Caco-2 (cell line): ENCODE measurements around the gene OR8B3. TPM values are rescaled to one million over a fixed set of nuclear protein-coding genes. Genes with fewer than 3 reads are reported as not detected.

ENCODE experiments used
- Bru-seq: library from RNA; stranded (reverse); fragments of 400-500 nt; gene quantifications from one replicate; lab custom pipeline; 2021; lab: Mats Ljungman, UMichigan
- BruChase-seq, 2 experiments: library from RNA; stranded (reverse); fragments of 400-500 nt; gene quantifications; one replicate each; lab custom pipeline; 2021; lab: Mats Ljungman, UMichigan
- BruUV-seq: library from RNA; stranded (reverse); fragments of 400-500 nt; replicated peaks from 2 replicates; lab custom pipeline; 2021; lab: Mats Ljungman, UMichigan
- CTCF ChIA-PET: fragments of 300-600 bp; sonication (Branson Sonifier 250); formaldehyde crosslinking; loops from one replicate; lab custom pipeline; 2022; ENCODE audit warnings: antibody characterized with exemption; lab: Charles Lee
- POLR2A ChIA-PET: fragments of 300-600 bp; sonication (Branson Sonifier 250); formaldehyde crosslinking; loops from one replicate; lab custom pipeline; 2022; ENCODE audit warnings: antibody characterized with exemption; lab: Charles Lee
- DNase-seq, 2 experiments: peaks; one replicate each; pipeline versions ENCODE4 v3.0.0 to v3.0.0-alpha.2; 2020 to 2022
- H3K27me3 ChIP-seq: replicated peaks from 2 replicates; pipeline ENCODE4 v1.6.0; 2011; ENCODE audit warnings: low read length; ENCODE audit not compliant: control insufficient read depth, insufficient read depth
- H3K36me3 ChIP-seq: 2 replicates; pipeline ENCODE4 v1.5.1; 2011; ENCODE audit warnings: low read length; ENCODE audit not compliant: control insufficient read depth, insufficient read depth
- H3K4me1 ChIP-seq: fragments of 250-450 bp; sonication (Bioruptor Pico); 2 replicates; pipeline ENCODE4 v1.5.1; 2020; ENCODE audit warnings: mild to moderate bottlenecking
- H3K4me3 ChIP-seq: 2 replicates; pipeline ENCODE4 v1.5.1; 2011; ENCODE audit warnings: low read depth, mild to moderate bottlenecking, control low read depth, low read length
- H3K9me3 ChIP-seq: fragments of 250-450 bp; sonication (Bioruptor Pico); 2 replicates; pipeline ENCODE4 v1.5.1; 2020; ENCODE audit warnings: mild to moderate bottlenecking, moderate library complexity
- H3K27ac Mint-ChIP-seq: one replicate; pipeline ENCODE4 v1.8.0; 2022; ENCODE audit warnings: mixed read lengths; ENCODE audit not compliant: unreplicated experiment
- H3K27me3 Mint-ChIP-seq: one replicate; pipeline ENCODE4 v1.8.0; 2022; ENCODE audit warnings: mixed read lengths; ENCODE audit not compliant: insufficient read depth, unreplicated experiment
- H3K36me3 Mint-ChIP-seq: one replicate; pipeline ENCODE4 v1.8.0; 2022; ENCODE audit warnings: mild to moderate bottlenecking, mixed read lengths; ENCODE audit not compliant: insufficient read depth, unreplicated experiment
- H3K4me1 Mint-ChIP-seq: one replicate; pipeline ENCODE4 v1.8.0; 2022; ENCODE audit warnings: low read depth, mixed read lengths; ENCODE audit not compliant: unreplicated experiment
- H3K4me3 Mint-ChIP-seq: one replicate; pipeline ENCODE4 v1.8.0; 2022; ENCODE audit warnings: mild to moderate bottlenecking, moderate library complexity, mixed read lengths; ENCODE audit not compliant: unreplicated experiment
- H3K9me3 Mint-ChIP-seq: one replicate; pipeline ENCODE4 v1.8.0; 2022; ENCODE audit warnings: mixed read lengths; ENCODE audit not compliant: unreplicated experiment
- intact Hi-C: fragments of 100-400 bp; cut with micrococcal nuclease; formaldehyde crosslinking; loops from one replicate; pipeline ENCODE4 v1.10.0; 2022; ENCODE audit not compliant: unreplicated experiment
- long read RNA-seq: library from polyadenylated mRNA; stranded (forward); transcript quantifications from one replicate; pipeline ENCODE4 v2.0.0, GENCODE V29; 2022
- total RNA-seq: library from RNA; stranded (reverse); gene quantifications from 2 replicates; pipeline ENCODE4 v1.2.3, GENCODE V29; 2022
- TF ChIP-seq, protein P1 (sequence below), 2 experiments: fragments of 200-600 bp in 1 of 2; IDR thresholded peaks; 1 replicate in 1 of 2; 2 replicates in 1 of 2; pipeline versions ENCODE4 v1.5.1 to v1.8.0; 2011 to 2022; ENCODE audit warnings: antibody characterized with exemption in 1 of 2, control low read depth in 1 of 2, inconsistent platforms in 1 of 2, low read depth in 1 of 2, low read length in 1 of 2, mild to moderate bottlenecking in 1 of 2, moderate library complexity in 1 of 2; ENCODE audit not compliant: insufficient read depth in 1 of 2, severe bottlenecking in 1 of 2, unreplicated experiment in 1 of 2

Gene OR8B3, protein sequence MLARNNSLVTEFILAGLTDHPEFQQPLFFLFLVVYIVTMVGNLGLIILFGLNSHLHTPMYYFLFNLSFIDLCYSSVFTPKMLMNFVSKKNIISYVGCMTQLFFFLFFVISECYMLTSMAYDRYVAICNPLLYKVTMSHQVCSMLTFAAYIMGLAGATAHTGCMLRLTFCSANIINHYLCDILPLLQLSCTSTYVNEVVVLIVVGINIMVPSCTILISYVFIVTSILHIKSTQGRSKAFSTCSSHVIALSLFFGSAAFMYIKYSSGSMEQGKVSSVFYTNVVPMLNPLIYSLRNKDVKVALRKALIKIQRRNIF
- total RNA-seq = not detected in 2 replicates
- not detected for Bru-seq, nascent RNA
- BruChase-seq, experiment 1, labeled RNA remaining after a 2-hour chase = not detected
- BruChase-seq, experiment 2, labeled RNA remaining after a 6-hour chase = not detected
- long read RNA-seq = 0 reads

DNA sequence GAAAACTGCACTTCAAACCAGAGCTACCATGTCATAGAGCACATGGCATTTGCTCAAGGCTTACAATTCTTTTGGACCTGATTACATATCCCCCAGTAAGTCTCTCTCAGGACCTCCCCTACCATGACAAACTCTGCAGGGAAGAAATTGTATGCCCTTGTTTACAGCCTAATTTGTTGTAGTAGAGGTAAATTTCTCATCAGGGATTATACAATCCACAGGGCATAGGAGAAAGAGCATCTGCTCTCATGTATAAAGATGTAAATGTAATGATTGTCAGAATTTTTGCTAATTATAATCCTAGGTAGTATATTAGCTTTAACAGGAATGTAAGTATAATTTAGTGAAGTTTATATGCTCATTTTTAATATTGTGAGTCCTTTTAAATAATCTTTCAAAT, at the start of gene OR8B3:
TSS of gene OR8B3 (minus strand) at position 101 of the 400 bp plus-strand sequence. CDS start 1,673 bp downstream, outside the sequence.
- Histone ChIP-seq H3K36me3 (no peaks in the 10 kb centered on the region), H3K27me3 (no peaks in the 10 kb centered on the region), H3K4me1 (no peaks in the 10 kb centered on the region), H3K9me3 (no peaks in the 10 kb centered on the region; the same call in 1 of the 2 replicates), H3K4me3 (no peak within 1 kb of the TSS)
- Mint-ChIP-seq H3K36me3 (no peaks in the 10 kb centered on the region), H3K4me1 (peaks cover 6% of the 10 kb centered on the region), H3K27ac (no peak within 1 kb of the TSS), H3K4me3 (no peak within 1 kb of the TSS), H3K9me3 (no peaks in the 10 kb centered on the region), H3K27me3 (no peaks in the 10 kb centered on the region)
- ChIA-PET CTCF (no interaction called here), POLR2A (no interaction called here)
- BruUV-seq = no TSS peak
- intact Hi-C loops = no loop called here
- DNase-seq = no peak
- TF ChIP-seq, protein P1, sequence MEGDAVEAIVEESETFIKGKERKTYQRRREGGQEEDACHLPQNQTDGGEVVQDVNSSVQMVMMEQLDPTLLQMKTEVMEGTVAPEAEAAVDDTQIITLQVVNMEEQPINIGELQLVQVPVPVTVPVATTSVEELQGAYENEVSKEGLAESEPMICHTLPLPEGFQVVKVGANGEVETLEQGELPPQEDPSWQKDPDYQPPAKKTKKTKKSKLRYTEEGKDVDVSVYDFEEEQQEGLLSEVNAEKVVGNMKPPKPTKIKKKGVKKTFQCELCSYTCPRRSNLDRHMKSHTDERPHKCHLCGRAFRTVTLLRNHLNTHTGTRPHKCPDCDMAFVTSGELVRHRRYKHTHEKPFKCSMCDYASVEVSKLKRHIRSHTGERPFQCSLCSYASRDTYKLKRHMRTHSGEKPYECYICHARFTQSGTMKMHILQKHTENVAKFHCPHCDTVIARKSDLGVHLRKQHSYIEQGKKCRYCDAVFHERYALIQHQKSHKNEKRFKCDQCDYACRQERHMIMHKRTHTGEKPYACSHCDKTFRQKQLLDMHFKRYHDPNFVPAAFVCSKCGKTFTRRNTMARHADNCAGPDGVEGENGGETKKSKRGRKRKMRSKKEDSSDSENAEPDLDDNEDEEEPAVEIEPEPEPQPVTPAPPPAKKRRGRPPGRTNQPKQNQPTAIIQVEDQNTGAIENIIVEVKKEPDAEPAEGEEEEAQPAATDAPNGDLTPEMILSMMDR (IDR thresholded peaks at IDR 0.05; ENCODE audit: insufficient read depth in 1 of 2, low read depth in 1 of 2, low read length in 1 of 2, severe bottlenecking in 1 of 2, unreplicated experiment in 1 of 2) = no peak

DNA sequence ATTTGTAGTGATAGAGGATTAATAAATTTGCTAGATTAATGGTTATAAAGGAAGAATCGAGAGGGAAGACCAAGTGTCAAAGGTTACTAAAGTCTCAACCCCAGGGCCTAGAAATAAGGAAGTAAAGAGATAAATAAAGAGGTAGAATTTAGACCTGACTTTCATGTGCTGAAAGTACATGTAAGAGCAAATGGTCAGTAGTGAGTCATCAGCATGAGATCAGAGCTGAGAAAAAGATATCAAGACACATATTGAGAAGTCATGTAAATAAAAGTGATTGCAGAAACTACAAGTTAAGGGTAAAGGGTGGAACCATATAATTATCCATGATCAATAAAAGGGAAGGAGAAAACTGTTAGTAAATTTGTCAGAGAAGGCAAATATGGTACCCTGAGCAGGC, 48.1 kb upstream of the OR8B3 start:
- H3K27me3 Mint-ChIP-seq = peaks cover 12% of the 10 kb centered on the region
- no peaks in the 10 kb centered on the region for H3K36me3 ChIP-seq
- H3K9me3 Mint-ChIP-seq = no peaks in the 10 kb centered on the region
- ChIA-PET CTCF (no interaction called here), POLR2A (no interaction called here)
- DNase-seq = no peak
- H3K27ac Mint-ChIP-seq = no peak overlapping the region
- H3K4me1 Mint-ChIP-seq = no peaks in the 10 kb centered on the region
- intact Hi-C loops = no loop called here
- no peaks in the 10 kb centered on the region for H3K4me1 ChIP-seq
- TF ChIP-seq, protein P1 (IDR thresholded peaks at IDR 0.05; ENCODE audit: insufficient read depth in 1 of 2, low read depth in 1 of 2, low read length in 1 of 2, severe bottlenecking in 1 of 2, unreplicated experiment in 1 of 2) = no peak
- peaks cover 7% of the 10 kb centered on the region; the same call in 1 of the 2 replicates for H3K9me3 ChIP-seq
- H3K27me3 ChIP-seq = no peaks in the 10 kb centered on the region
- no peaks in the 10 kb centered on the region for H3K36me3 Mint-ChIP-seq
- H3K4me3 ChIP-seq = no peak overlapping the region
- no TSS peak for BruUV-seq
- no peak overlapping the region for H3K4me3 Mint-ChIP-seq

DNA sequence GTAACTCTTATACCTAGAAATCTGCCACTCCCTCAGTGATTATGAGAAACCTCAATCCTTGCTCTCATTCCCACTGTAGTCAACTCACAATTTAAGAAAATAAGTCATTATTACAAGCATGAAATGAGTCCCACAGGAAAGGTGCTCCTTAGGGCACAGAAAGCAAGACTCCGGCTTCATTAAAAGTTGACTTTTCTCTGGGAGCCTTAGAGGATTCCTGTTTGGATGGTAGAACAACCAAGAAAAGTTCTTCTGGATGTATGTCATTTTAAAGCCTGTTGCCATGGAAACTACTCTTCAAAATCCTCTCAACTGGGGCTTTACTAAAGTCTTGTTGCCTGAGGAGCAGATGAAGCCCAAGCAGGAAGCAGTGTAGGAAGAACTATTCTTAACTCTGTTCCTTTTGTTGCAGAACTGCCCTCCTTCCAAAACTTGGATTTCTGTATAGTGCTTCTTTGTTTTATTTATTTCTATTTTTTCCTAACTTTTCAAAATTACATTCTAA, 46.9 kb upstream of the OR8B3 start, which contains the start of gene OR8B8:
TSS of gene OR8B8 (minus strand) at position 51 of the 505 bp plus-strand sequence. CDS start 4,611 bp downstream, outside the sequence.
- no peaks in the 10 kb centered on the region for H3K9me3 Mint-ChIP-seq

More for the DNA sequence above, 46.9 kb upstream of the OR8B3 start, which contains the start of gene OR8B8:
- intact Hi-C loops = no loop called here
- H3K4me3 ChIP-seq = no peak within 1 kb of the TSS
- no peaks in the 10 kb centered on the region for H3K36me3 ChIP-seq
- no peaks in the 10 kb centered on the region for H3K4me1 ChIP-seq
- no TSS peak for BruUV-seq
- no peaks in the 10 kb centered on the region for H3K27me3 ChIP-seq
- H3K27me3 Mint-ChIP-seq = peaks cover 14% of the 10 kb centered on the region
- no peaks in the 10 kb centered on the region for H3K36me3 Mint-ChIP-seq
- no peak within 1 kb of the TSS for H3K4me3 Mint-ChIP-seq
- TF ChIP-seq, protein P1 (IDR thresholded peaks at IDR 0.05; ENCODE audit: insufficient read depth in 1 of 2, low read depth in 1 of 2, low read length in 1 of 2, severe bottlenecking in 1 of 2, unreplicated experiment in 1 of 2) = no peak
- ChIA-PET POLR2A (no interaction called here), CTCF (no interaction called here)
- no peak for DNase-seq
- no peaks in the 10 kb centered on the region for H3K9me3 ChIP-seq
- no peak within 1 kb of the TSS for H3K27ac Mint-ChIP-seq
- H3K4me1 Mint-ChIP-seq = no peaks in the 10 kb centered on the region
